HG03060 (cell line): Measurements from ENCODE around the gene ZC2HC1B.

ENCODE experiments used
- ATAC-seq: cut with Tn5 transposase; IDR thresholded peaks from one replicate; pipeline ENCODE4 v1.9.1; 2021; ENCODE audit warnings: low read depth, moderate number of reproducible peaks; ENCODE audit not compliant: unreplicated experiment

Gene ZC2HC1B

DNA sequence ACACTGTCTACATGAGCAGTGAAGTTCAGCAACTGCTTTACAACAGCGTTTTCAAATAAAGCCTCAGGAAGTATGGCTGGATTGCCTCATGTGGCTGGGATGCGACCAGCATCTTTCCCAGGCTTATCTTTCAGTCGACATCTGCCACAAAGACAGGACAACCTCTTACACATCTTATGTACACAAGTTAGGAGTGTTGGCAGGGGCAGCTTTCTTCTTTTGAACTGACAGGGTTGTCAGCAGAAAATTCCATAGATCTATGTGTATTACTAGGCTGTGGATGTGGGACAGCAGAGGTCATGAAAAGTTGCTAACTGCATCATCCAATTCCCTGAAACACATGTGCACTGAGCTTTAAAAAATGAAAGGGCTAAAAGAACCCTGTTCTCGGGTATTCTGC, 95.7 kb downstream of the ZC2HC1B start:
- ATAC-seq: no peak

DNA sequence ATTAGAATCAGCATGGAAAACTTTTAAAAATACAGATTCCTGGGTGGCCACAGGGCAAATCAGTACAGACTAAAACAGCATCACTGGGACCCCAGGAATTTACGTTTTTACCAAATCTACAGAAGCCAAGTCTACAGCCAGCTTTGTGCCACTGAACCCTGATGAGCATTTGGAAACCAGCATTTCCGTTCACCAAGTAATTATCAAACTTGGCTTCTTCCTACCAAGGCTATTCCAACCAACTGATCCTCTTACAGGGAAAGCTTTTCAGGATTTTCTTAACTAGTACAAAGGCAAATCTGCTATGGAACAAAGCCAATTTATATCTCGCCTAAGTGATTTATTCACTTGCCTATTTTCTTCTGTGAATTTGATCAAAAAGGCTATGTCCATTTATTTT, 96.8 kb downstream of the ZC2HC1B start:
- ATAC-seq: no peak

GRCh38 chr6:143961886-143962878, 97.9 kb downstream of the ZC2HC1B start:
- no peak for ATAC-seq

GRCh38 chr6:143963158-143963919, 99.1 kb downstream of the ZC2HC1B start:
- no peak for ATAC-seq

- ATAC-seq: no peak
These were observed 100.4 kb downstream of the ZC2HC1B start for GRCh38 chr6:143964674-143965081.

- no peak for ATAC-seq
These were observed 101.4 kb downstream of the ZC2HC1B start for GRCh38 chr6:143965503-143966171.

DNA sequence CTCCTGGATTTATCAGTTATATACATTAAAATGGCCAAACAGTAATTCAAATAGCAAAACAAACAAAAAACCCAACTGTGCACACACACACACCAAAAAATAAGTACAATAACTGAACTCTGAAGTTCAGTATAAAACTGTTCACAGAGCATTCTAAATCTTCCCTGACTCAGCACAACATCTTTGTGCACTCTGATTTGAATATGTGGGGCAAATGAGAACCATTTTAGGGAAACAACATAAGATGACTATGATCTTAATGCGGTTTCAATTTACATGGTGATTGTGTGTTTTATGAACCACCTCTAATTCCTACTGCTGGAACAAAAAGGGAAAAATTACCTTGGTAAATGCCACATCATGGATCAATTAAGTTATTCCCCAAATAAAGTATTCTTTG, 102.0 kb downstream of the ZC2HC1B start:
- no peak for ATAC-seq

DNA sequence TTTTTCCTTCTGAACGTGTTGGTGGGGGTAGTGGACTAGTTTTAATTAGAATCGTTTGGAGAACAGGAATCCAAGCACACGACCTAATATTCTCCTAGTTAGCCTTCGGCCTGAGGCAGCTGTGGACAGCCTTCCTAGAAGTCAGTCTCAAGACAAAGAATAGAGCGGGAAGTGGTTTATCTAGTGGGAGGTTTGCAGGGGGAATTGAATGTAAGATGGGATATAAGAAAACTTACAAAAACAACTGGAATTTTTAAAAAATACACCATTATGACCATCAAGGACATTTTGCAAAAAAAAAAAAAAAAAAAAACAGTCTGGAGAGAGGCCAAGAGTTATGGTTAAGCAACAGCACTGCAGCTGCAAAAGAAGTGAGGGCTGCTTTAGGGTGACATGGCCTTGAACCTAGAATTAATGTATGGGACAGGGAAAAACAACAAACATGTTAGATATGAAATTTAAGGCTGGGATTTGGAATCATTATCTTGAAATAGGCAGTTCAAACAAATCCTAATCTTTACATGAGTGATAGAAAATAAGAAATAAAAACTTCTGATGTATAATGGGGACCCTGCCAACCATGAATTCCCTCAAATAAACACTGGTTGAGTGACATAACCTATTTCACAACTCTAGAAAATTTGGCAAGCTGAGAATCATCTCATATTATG, 103.6 kb downstream of the ZC2HC1B start:
- no peak for ATAC-seq

DNA sequence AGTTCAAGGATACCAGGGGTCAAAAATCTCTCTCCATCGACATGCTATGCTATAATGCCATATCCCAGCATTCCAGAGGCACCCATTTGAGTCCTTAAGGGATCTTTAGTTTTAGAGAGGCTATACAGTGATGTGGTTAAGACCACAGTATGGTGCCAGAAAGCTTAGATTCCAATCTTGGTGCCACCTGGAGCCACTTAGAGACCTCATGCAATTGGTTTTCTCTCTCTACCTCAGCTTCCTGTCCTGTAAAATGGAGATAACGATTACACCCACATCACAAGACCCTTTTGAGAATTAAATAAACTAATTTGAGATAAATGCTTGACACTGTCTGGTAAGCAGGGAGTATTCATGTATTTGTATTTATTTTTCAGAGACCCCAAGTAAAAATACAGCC, 104.8 kb downstream of the ZC2HC1B start:
- ATAC-seq: no peak

GRCh38 chr6:143970456-143971218, 106.4 kb downstream of the ZC2HC1B start:
- ATAC-seq: no peak

DNA sequence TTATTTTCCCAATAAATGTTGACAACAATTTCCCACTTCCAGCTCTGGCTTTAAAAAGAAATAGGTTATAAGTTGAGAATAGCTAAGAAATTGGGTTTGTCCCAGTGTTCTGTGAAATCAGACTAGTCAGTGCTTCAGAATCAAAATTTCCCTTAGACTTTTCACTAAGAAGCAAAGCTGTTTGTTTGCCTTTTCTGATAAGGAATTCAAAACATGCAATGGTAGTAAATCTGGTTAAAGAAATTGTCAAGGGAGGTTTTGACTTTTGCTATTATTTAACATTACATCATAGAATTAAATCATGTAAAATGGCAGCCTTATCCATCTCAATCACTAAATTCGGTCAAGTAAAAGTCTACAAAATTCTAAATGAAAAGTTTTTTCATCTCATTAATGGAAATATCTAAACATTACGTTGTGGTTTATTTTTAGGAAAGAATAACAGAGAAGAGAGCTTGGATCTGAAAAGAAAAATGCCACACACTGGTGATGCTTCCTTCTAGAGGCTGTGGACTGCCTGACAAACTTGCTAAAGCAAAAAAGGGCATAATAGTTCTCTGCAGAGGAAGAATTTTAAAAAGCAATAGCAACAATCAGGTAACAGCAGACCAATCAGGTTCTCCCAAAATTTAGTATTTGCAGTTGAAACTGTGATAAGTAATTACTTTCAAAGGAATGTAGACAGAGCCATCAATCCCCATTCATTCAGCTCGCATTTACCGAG, 107.4 kb downstream of the ZC2HC1B start:
- ATAC-seq: no peak

DNA sequence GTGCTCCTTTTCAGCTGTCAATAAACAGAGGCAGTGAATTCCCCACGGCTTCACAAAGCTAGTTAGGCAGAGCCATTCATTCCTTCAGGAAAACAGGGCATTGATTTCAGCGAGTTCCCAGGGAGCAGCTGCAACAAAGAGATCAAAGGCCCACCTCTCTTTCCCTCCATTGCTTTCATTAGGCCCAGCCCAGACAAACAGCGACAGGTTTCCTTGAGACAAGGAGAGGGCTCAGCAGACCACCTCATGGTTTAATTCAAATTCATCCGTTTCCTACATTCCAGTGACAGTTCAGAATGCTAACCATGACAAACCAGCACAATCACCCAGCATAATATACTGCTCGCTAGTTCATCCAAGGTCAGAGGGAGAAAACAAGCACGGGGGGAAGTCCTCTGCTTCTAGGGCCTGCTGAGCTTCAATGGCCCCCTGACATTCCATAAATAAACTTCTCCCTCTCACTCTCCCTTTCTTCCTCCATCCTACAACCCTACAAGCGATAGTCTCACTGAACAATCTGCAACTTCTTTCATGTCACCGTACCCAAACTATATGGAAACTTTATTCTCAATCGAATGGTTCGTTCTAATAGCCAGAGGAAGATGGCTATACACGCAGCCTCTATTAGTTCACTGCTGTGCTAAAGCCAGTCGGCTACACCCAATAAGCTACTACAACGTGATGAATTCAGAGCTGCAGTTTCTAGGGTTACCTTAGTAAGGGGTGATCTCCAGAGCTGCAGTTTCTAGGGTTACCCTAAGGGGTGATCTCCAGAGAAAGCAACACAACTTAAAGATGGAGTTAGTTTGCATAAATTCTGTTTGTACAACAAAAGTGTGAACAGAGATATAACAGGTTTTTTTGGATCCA, 109.1 kb downstream of the ZC2HC1B start:
- no peak for ATAC-seq

DNA sequence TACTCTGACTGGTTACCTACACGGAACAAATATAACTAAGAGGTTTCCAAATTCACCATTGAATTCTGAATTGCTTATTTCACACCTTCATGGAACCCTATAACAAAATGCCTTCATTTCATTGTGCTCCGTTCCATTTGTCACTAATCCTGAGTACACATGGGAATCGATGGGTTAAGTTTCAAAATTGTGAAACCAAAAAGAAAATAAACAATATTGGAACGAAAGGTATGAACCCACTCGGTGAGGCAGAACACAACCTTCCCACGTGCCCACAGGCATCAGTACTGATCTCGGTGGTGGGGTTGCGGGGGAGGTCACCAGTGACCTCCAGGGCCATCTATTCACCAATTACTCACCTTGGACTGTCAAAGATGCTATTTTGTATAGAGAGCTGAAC, 109.8 kb downstream of the ZC2HC1B start:
- no peak for ATAC-seq

GRCh38 chr6:143976806-143977349, 112.6 kb downstream of the ZC2HC1B start:
- ATAC-seq: no peak

DNA sequence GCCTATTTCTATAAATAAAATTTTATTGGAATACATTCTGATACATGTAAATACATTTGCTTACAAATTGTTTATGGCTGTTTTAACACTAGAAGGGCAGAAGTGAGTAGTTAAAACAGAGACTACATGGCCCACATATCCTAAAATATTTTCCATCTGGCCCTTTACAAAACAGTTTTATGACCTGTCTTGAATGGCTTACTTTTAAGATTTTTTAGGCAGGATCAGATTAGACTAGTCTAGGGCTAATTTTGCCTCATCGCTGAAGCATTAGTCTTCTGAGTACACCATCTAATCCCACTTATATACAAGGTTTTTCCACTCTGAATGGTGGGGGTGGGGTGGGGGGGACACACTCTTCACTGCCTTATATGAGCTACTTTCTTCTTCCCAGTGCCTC, 116.6 kb downstream of the ZC2HC1B start:
- ATAC-seq: no peak

GRCh38 chr6:143982968-143983367, 118.7 kb downstream of the ZC2HC1B start:
- no peak for ATAC-seq

- no peak for ATAC-seq
These were observed 120.4 kb downstream of the ZC2HC1B start for GRCh38 chr6:143984666-143985065.
